A204.1 (cell line): ENCODE measurements around the gene FSTL4.

Experiments
- FAIRE-seq: peaks from 2 replicates; lab custom pipeline; 2012; peaks lifted over from hg19 to GRCh38; lab: Jason Lieb, UNC

The FSTL4 gene

DNA sequence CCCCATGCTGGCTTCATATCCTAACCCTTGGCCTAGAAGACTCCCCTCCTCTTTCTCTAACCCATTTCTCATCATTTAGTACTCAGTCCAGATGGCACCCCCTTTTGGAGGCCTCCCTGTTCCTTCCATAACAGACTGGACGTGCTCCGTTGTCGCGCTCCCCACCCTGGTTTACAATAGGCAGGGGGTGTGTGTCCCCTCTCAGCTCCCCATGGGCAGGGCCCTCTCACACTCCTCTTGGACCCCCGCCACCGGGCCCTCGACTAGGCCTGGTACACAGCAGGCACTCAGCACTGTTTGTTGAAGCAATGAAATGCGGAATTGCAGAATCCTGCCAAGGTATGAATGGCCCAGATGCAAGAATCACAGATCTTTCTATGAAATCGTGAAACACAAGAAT, 227.4 kb downstream of the FSTL4 start:
- FAIRE-seq, result no peak

DNA sequence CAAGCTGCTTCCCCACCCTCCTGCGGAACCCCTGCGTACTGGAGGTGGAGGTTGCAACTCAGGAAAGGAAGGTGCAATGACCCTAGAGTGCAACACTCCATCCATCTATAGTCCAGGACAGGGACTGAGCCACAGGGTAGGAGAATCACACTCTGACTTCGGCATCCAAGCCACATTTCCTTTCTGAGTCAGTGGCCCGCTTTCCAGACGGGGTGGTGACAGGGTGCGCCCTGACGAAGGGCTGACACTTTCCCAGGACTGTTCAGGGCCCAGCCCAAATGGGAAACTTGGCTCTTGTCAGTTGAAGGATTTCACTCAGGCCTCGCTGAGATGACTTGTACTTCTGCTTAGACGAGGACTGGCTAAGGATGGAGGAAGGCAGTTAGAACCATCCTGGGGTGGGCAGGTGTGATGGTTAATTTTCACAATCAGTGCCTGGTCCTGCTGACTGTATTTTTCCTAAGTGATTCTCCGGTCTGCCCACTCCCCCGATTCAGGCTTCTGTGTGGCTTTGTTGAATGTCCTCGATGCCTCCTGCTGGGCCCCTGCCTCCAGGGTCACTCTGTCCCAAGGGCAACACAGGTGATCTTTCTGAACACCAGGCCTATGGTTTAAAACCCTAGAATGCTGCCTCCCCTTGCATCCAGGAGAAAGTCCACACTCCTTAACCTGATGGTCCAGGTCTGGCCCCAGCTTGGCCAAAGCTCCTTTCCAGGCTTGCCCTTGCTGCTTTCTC, 228.1 kb downstream of the FSTL4 start:
- FAIRE-seq, result no peak

DNA sequence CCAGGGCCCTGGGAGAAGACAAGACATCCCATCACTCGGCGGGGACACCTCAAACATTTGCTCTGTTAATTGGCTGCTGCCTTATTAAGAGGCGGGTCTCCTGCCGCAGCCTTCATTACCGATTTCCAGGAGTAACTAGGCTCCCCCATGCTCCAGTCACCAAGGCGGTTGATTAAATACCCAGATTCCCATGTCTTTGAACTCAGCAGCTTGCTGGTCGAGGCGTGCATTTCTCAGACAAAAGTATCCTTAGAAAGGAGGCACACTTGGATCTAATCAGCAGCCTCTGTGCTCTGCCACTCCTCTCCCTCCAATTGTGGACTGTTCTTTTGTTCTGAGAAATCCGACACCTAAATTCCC, 228.8 kb downstream of the FSTL4 start:
- FAIRE-seq, result no peak

DNA sequence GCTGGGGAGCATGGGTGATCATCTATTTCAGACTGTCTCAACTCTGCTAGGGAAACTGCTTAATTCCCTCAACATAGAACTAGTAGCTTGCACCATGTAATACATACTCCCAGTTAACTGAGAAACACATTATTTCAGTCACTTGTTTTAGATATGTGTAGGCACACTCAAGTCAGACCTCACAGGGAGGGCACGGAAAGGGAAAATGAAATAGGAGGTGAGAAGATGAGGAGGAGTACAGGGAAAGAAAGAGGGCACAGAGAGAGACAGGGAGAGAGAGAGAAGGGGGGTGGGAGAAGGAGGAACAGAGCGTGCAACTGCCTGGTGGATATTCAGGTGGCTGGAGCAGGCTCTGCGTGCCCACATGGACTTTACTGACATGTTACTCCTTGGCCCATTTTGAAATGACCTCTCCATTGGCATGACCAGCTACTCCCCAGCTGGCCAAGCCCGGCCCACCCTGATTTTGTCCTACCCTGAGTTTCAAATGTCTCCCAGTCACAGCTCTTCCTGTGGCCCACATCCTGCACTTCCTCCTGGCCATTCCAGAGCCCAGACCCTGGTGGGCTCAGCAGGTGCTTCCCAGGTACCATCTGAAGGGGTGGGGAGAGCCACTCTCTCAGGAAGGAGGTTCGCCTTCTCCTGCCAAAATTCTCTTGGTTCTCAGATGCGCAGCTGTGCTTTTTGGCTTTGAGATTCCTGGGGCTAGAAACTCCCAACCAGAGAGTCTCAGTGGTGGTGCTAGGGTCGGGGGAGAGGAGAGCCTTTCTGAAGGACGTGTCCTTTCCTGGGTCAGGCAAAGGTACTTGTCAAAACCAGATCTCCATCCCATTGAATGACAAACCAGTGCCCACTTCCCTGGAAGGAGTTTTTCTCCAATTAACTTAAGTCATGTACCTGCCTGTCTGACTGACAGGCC, 229.4 kb downstream of the FSTL4 start:
- FAIRE-seq, result no peak

DNA sequence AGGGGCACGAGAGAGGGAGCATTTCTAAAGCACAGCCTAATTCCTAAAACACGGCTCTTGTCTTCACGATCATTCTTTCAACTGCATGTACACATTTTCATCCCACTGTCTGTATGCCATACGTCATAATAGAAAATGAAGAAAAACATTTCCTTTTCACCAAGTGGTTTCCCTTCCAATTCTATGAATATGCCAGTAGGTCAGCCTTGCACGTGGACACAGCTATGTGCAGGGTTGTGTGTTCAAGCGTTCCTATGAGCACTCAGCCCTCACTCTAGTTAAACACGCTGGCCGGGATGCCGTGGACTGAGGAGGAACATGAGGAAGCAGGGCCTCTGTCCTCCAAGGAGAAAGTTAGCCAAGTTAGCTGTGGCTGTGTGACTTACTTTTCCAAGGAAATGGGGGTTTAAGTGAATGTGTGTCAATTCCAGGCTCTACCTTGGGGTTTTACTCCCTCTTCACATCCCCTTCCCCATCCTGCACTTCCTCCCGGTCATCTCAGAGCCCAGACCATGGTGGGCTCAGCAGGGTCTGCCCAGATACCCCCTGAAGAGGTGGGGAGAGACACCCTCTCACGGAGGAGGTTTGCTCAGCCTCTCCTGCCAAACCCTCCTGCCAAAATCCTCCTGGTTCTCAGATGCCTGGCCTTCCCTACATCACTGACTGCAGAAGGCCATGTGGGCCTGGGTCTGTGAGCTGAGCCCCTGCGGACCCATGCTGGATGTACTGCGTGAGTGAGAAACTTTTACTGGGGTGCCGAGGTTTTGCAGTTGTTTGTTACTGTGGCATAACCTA, 230.6 kb downstream of the FSTL4 start:
- no peak for FAIRE-seq

DNA sequence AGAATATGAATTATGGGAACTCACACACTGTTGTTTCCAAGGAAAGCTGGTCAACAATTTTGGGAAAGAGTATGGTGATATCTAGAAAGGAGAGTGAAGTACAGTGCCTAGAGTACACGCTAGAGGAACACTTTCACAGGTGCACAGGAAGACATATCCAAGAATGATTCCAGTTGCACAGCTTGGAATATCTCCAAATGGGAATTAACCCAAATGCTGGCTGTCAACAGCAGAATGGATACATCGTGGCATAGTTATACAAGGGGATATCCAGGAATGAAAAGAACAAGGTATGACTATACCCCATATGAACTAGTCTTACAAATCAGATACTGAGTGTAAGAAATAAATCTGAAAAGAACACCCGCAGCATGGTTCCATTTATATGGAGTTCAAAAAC, 231.3 kb downstream of the FSTL4 start:
- no peak for FAIRE-seq

DNA sequence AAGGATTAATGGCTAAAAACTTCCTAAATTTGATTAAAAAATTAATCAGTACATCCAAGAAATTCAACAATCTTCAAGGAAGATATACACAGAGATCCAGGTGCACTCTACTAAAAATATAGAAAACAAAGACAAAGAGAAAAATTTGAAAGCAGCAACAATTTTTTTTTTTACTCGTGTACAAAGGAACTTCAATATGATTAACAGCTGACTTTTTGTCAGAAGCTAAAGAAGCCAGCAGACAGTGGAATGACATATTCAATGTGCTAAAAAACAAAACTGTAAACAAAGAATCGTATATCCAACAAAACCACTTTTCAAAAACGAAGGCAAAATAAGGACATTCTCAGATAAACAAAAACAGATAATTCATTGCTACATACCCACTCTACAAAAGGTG, 234.6 kb downstream of the FSTL4 start:
- no peak for FAIRE-seq

DNA sequence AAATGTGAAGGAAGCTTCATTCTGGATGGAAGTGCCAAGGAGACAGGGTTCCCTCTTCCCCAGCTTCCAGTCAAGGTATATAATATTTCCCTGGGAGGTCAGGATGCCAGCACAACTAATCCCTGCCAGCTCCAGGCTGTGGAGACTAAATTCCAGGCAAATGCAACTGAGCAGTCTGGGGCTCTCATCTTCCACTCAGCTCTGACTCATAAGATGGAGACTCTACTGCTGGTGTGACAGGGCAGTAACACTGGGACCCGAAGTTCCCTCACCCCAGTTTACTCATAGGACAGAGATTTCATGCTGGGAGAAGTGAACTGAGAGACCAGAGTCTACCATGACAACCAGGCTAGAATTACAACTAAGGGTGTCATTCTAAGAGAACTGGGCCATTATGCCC, 235.4 kb downstream of the FSTL4 start:
- FAIRE-seq, result no peak

DNA sequence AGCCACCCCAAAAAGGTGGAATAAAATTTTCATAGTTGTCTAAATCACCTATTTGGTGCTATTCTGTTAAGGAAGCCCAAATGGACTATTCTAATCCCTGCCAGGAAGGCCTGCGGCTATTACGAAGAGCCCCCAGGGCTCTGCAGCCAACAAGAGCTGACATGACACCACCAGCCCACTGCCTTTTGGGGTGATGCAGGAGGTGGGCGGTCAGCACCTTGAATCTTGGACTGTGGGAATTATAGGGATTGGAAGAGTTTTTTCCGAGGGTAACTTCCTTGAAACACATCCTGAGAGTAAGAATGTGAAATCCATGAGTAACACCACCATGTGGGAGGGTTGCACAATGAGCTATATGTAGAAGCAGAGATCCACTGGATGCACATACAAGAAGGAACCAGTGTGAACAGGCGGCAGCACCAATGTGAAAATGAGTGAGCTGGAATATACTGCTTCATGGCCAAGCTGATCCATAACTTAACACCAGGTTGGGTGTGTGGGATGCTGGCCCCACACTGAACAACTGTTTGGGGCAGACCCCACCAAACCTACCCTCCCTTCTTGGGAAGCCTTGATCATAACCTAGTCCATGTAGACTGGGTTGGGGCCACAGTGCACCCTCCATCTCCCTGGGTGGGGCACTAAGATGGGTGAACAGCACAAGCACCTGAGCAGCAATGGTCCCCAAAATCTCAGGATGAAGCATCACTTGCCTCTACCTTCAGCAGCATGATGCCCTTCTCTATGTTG, 239.0 kb downstream of the FSTL4 start:
- FAIRE-seq, result no peak

DNA sequence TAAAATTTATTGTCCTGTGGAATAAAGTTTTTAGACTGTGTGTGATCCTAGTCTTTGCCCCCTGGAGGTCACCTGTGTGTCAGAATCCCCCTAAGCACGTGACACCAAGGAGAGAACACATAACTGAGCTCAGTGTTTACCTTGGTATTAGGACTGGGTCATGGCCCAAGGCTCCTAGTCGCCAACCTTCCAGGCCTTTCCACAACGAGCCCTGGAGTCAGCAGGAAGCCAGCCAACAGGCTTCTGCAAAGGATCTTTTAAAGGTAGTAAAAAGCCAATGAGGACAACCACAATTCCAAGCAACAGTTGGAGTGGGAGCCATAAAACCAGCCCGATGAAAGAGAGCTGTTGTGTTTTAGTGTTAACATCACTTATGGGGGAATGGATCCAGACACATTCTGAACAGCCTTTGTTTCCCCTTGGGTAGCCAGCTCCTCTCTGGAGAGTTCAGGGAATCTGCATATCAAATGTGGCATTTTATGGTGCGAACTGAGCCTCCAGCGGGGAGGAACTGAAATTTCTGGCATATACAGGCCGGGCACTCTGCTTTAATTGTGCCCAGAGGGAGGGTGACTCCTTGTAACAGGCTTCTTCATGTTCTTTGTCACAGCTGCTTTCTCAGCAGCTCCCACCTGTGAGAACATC, 239.9 kb downstream of the FSTL4 start:
- no peak for FAIRE-seq

DNA sequence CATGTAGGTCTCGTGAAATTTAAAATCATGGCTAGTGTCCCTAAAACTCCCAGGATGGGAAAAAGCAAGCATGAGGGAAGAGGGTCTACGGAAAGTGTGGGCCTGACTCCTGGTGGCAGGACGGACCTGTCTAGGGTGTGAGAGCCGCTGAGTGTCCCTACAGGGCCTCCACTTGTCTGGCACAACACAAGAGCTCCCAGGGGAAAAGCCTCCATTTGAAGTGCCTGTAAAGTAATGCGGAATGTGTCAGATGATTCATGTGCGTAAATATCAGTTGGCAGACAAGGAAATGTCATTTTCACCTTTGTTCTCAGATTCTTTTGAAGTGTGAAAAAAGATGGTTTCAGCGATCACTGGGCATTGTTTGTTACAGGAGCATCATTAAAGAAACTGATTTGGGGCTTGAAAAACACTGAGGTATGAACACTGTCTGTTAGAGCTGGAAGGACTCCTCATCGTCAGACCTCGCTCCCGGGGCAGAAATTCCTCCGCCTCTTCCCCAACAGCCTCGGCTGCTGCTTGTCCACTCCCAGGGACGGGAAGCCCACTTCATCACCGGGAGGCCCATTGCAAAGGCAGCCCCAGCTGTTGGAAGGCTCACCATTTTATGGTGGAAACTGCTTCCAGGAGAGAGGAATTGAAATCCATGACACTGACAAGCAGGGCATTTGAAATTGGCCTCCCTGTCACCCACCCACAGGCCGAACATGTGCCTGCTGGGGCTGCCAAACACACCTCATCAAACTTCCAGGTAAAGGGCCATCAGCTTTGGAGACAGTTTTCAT, 240.8 kb downstream of the FSTL4 start:
- FAIRE-seq, result no peak

DNA sequence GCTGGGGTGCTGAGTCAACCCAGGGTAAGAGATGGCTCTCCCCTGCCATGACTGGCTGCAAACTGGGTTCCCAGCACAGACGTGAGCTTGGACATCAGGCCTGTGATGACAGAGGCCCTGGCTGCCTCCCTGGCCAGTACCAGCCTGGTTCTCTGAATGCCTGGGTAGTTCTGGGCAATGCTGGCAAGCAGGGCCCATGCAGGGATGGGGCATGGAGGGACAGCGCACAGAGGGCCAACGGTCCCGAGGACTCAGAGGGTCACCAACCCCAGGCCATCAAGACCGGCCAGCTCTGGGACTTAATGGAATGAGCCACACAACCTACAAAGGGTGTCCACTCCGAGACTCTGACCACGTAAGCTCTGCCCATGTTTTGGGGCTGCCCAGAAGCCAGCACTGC, 241.4 kb downstream of the FSTL4 start:
- FAIRE-seq, result no peak

DNA sequence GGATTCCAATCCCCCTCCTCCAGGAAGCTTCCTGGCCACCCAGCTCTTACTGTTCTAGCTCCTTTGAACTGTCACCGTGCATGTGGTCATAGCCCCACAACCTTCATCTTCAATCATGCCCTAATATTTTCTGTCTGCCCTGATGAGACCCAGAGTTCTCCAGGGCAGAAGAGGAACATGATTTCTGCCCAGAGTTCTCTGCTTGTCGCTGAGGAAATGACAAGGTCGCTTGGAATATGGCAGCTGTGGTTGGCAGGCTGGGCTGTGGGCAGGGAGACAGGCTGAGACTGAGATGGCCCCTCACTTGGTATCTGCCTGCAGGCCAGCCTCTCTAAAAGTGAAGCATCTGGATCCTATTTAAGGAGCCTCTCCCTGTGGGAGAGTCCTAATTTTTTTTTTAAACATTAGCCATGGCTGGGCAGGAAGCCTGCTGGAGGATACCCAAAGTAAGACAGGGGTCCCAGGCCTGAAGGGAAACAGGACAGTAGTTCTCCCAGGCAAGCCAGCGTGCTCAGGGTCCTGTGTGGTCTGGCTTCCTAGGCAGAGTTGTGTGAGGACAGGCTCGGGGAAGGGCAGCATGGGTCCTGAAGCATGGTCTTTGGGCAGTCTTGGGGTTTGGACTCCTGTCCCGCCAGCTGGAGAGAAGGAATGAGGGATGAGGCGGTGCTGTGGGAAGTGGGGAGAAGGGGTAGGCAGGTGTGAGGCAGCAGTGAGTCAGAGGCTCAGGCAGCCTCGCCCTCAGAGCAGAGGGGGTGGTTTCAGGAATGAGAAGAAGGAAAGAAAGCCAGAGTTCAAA, 242.1 kb downstream of the FSTL4 start:
- no peak for FAIRE-seq

DNA sequence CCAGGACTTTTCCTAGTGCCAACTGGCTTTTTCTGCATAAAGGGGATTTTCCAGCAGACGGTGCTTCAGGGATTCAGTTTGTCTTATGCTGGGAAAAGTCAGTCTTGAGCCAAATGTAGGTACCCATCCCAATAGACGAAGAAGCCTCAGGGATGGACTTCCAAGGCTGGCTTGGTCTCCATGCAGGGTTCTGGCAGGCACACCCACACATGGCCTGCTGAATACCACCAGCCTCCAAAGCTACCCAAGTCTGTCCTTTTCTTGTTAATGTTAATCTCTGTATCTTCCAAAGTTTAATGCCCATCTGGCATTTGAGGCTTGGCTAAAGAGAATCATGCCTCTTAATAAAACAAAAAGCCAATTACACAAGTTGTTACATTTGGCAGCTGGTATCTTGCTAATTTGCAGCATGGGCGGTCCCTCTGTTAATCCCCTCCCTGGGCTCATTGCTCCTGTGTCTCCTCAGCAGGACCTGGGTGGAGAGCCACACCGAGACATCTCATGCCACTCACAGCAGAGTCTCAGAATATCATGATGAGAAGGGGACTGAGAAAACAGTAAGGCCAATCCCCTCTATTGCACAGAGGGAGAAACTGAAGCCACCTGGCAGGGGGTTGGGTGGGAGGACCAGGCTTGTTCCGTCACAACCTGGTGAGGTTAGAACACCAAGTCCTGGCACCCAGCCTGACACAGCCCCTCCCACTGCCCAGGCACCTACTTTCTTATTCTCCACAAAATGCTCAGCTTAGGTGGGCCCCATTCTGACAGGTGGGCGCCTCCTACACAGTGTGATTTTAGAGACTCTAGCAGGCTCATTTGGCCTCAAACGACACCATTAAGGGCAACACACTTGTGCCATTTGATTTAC, 243.2 kb downstream of the FSTL4 start:
- FAIRE-seq, result no peak

DNA sequence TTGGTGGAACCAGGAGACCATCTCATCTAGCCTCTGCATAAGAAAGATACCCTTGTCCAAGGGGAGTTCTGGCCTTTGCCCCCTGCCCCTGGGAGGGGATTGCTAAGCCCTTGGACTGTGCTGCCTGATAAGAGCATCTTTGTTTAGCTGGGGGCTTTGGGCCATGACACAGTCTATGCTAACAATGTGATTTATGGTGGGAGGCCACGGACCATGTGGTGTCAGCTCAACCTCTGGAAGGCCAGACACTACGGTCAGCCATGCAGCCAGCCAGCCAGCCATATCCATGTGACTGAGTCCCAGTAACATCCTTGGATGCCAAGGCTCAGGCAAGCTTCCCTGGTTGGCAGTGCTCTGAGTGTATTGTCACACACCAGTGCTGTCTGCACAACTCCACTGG, 244.4 kb downstream of the FSTL4 start:
- FAIRE-seq, result no peak

DNA sequence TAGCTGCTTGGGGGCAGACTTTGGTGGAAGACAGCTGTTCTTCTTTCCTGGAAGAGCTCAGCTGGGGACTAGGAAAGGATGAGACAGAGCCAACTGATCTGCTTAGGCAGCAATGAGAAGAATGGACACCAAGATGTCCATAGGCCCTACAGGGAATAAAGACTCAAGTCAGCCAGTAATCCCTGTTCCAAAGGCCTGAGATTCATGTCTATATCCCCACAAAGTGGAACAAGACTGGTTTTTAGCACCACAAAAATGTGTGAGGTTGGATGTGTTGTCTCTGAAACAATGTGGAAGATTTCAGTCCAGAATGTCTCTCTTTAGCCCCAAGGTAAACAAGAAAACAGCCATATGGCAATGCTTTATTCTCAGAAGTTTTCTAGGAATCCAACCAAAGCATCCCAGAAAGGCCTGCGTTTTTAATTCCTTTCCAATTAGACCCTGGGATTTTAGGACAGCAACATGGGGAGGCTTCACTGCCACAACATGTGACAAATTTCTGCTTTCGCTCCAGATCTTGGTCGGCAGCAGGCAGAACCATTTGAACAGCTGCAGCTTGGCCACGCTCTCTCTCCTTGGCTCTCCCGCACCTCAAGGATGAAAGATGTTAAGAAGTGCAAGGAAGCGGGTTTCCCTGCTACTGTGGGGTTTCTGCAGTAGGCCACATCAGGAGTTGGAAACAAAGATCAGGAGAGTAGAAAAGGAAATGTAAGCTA, 245.1 kb downstream of the FSTL4 start:
- FAIRE-seq, result no peak

DNA sequence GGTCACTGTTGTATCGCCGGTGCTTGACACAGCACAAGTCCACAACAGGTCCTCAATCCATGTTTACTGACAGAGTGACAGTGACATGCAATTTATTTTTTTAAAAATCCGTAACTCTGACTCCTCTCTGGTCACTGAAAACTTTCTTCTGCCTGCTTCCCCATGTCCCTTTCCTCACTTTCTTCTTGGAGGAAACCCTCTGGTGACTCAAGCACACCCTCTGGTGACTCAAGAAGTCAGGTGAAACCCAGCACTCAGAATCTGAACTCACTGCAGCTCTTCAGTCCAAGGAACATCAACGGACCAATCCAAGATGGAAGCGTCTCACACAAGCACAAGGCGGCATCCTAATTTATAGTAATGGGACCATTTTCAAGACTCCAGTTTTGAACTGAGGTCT, 245.9 kb downstream of the FSTL4 start:
- no peak for FAIRE-seq

DNA sequence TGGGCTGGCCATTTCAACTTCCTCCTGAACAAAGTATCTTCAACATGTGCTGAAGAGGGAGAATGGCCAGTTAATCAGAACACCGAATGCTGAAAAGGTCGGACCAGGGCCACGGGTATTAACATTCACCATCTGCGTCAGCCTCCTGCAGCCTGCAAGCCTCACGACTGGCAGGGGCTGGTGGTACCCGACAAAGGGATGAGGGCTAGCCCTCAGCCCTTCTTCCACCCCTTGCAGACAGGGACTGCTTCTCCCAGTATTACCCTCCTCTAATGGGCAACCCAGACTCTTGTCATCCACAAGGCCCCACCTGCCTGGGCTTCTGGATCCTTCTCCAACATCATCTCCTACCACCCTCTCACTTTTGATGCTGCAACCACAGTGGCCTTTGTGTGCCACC, 246.6 kb downstream of the FSTL4 start:
- no peak for FAIRE-seq
